ENCODE results near the gene TNFAIP2.

- TF ChIP-seq, protein P1, sequence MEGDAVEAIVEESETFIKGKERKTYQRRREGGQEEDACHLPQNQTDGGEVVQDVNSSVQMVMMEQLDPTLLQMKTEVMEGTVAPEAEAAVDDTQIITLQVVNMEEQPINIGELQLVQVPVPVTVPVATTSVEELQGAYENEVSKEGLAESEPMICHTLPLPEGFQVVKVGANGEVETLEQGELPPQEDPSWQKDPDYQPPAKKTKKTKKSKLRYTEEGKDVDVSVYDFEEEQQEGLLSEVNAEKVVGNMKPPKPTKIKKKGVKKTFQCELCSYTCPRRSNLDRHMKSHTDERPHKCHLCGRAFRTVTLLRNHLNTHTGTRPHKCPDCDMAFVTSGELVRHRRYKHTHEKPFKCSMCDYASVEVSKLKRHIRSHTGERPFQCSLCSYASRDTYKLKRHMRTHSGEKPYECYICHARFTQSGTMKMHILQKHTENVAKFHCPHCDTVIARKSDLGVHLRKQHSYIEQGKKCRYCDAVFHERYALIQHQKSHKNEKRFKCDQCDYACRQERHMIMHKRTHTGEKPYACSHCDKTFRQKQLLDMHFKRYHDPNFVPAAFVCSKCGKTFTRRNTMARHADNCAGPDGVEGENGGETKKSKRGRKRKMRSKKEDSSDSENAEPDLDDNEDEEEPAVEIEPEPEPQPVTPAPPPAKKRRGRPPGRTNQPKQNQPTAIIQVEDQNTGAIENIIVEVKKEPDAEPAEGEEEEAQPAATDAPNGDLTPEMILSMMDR (IDR thresholded peaks at IDR 0.05), result no peak
- TF ChIP-seq POLR2A (IDR thresholded peaks at IDR 0.05), result no peak
Observed at GRCh38 chr14:103101963-103102688, 21.1 kb upstream of the TNFAIP2 start.

All from testis (tissue), 2 donors.